Measurements from ENCODE around the gene SPI1. TPM values are rescaled to one million over a fixed set of nuclear protein-coding genes. Genes with fewer than 3 reads are reported as not detected.

SPI1 gene
- polyA plus RNA-seq, 2 of the 4 experiments (the other 2 are of a cell fraction) = 0.14 TPM; not detected in 1

DNA sequence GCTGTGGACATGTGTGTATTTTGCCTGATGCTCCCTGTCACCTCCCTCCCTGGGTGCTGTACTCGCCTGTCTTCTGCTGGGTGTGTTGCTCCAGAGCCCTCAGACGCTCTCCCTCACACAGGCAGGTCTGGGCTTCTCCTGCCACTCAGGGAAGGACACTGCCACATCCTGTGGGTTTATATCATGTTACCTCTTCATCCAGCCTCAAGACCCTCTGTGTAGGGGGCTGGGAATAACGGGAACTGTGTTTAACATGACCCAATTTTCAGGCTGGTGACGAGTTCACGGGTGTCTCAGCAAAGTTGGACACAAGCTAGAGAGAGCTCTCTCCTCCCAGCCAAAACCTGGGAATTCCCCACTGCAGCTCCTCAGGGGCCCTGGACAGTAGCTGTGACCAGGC, 50.4 kb downstream of the SPI1 start:
- no peaks in the 10 kb centered on the region for H3K9me3 ChIP-seq

DNA sequence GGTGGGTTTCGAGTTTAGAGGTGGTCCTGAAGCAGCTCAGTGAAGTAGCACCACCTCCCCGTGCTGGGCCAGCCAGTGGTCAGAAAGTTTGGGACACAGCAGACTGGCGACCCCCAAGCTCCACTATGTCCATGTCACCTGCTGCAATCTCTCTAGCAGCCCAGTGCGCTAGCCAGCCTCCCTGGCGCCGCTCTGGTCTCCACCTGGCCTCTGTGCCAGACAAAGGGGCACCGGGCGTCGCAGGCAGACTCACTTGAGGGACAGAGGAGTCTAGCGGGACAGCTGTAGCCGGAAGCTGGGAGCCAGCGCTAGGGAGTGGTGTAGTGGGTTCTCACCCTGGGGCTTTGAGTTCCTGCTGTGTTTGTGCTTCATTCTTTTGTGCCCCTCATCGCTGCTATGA, 51.3 kb downstream of the SPI1 start:
- Histone ChIP-seq H3K4me2 (no peak overlapping the region), H3K9me3 (no peaks in the 10 kb centered on the region), H3K27ac (no peak overlapping the region), H3K4me3 (no peak overlapping the region), H3K4me1 (no peaks in the 10 kb centered on the region)
- ATAC-seq (no peak), DNase-seq (ENCODE audit: low read depth in 1 of 2, low spot score in 1 of 2) (no peak), FAIRE-seq (no peak)
- CTCF ChIA-PET = interaction anchor here (1.2 kb wide), 2 partner anchors 28 to 85 kb away, joined by 4 to 6 read pairs; no protein-coding TSS in a partner anchor
- POLR2A ChIA-PET = no interaction called here
- TF ChIP-seq JUNB (IDR thresholded peaks at IDR 0.05) (no peak), KDM5A (IDR thresholded peaks at IDR 0.05) (no peak), NFE2L2 (conservative IDR thresholded peaks at IDR 0.05; ENCODE audit: low read length) (no peak), FOSB (CRISPR knock-in tag; IDR thresholded peaks at IDR 0.05) (no peak), KDM1A (IDR thresholded peaks at IDR 0.05; ENCODE audit: low read depth) (no peak), CHD2 (IDR thresholded peaks at IDR 0.05; ENCODE audit: low read length, partially characterized antibody) (no peak), ZC3H11A (IDR thresholded peaks at IDR 0.05) (no peak), HOXA7 (CRISPR knock-in tag; IDR thresholded peaks at IDR 0.05) (no peak), TFCP2L1 (CRISPR knock-in tag; IDR thresholded peaks at IDR 0.05) (no peak), HDAC2 (IDR thresholded peaks at IDR 0.05) (no peak), BHLHE40 (IDR thresholded peaks at IDR 0.05; ENCODE audit: low read depth, low read length) (no peak)
- TF ChIP-seq, protein P1, sequence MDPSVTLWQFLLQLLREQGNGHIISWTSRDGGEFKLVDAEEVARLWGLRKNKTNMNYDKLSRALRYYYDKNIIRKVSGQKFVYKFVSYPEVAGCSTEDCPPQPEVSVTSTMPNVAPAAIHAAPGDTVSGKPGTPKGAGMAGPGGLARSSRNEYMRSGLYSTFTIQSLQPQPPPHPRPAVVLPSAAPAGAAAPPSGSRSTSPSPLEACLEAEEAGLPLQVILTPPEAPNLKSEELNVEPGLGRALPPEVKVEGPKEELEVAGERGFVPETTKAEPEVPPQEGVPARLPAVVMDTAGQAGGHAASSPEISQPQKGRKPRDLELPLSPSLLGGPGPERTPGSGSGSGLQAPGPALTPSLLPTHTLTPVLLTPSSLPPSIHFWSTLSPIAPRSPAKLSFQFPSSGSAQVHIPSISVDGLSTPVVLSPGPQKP (IDR thresholded peaks at IDR 0.05; ENCODE audit: low read depth, low read length) = no peak
- TF ChIP-seq, protein P2, sequence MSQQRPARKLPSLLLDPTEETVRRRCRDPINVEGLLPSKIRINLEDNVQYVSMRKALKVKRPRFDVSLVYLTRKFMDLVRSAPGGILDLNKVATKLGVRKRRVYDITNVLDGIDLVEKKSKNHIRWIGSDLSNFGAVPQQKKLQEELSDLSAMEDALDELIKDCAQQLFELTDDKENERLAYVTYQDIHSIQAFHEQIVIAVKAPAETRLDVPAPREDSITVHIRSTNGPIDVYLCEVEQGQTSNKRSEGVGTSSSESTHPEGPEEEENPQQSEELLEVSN (IDR thresholded peaks at IDR 0.05; ENCODE audit: borderline replicate concordance, low read depth) = no peak
- WGBS (ENCODE audit: missing lambda C conversion rate) = 90% methylated on average over 13 of the region's 13 CpGs

More for the DNA sequence above, 50.4 kb downstream of the SPI1 start:
- POLR2A ChIA-PET = no interaction called here
- ATAC-seq = no peak
- DNase-seq (ENCODE audit: low read depth in 1 of 2, low spot score in 1 of 2) = no peak
- 97% methylated on average over 5 of the region's 5 CpGs for WGBS (ENCODE audit: missing lambda C conversion rate)
- TF ChIP-seq SREBF2 (IDR thresholded peaks at IDR 0.05) = no peak
- TF ChIP-seq KDM5A (IDR thresholded peaks at IDR 0.05) = no peak
- no peak for TF ChIP-seq CBX8 (IDR thresholded peaks at IDR 0.05)
- TF ChIP-seq FOSB (CRISPR knock-in tag; IDR thresholded peaks at IDR 0.05) = no peak
- TF ChIP-seq JUN (IDR thresholded peaks at IDR 0.05) = no peak
- no peak for TF ChIP-seq CEBPB (IDR thresholded peaks at IDR 0.05)
- TF ChIP-seq RAD21 (conservative IDR thresholded peaks at IDR 0.05 in 1 of 2, IDR thresholded peaks at IDR 0.05 in 1 of 2) = no peak
- TF ChIP-seq, protein P3, sequence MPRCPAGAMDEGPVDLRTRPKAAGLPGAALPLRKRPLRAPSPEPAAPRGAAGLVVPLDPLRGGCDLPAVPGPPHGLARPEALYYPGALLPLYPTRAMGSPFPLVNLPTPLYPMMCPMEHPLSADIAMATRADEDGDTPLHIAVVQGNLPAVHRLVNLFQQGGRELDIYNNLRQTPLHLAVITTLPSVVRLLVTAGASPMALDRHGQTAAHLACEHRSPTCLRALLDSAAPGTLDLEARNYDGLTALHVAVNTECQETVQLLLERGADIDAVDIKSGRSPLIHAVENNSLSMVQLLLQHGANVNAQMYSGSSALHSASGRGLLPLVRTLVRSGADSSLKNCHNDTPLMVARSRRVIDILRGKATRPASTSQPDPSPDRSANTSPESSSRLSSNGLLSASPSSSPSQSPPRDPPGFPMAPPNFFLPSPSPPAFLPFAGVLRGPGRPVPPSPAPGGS (IDR thresholded peaks at IDR 0.05) = no peak
- no peak for TF ChIP-seq CBX2 (IDR thresholded peaks at IDR 0.05; ENCODE audit: borderline replicate concordance, low read depth)
- TF ChIP-seq EP300 (IDR thresholded peaks at IDR 0.05) = no peak
- TF ChIP-seq HOXA7 (CRISPR knock-in tag; IDR thresholded peaks at IDR 0.05) = no peak
- TF ChIP-seq, protein P4, sequence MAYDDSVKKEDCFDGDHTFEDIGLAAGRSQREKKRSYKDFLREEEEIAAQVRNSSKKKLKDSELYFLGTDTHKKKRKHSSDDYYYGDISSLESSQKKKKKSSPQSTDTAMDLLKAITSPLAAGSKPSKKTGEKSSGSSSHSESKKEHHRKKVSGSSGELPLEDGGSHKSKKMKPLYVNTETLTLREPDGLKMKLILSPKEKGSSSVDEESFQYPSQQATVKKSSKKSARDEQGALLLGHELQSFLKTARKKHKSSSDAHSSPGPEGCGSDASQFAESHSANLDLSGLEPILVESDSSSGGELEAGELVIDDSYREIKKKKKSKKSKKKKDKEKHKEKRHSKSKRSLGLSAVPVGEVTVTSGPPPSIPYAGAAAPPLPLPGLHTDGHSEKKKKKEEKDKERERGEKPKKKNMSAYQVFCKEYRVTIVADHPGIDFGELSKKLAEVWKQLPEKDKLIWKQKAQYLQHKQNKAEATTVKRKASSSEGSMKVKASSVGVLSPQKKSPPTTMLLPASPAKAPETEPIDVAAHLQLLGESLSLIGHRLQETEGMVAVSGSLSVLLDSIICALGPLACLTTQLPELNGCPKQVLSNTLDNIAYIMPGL (CRISPR knock-in tag; IDR thresholded peaks at IDR 0.05; ENCODE audit: borderline replicate concordance) = no peak
- TF ChIP-seq ZFP36 (IDR thresholded peaks at IDR 0.05; ENCODE audit: borderline replicate concordance, partially characterized antibody) = no peak
- no peak for TF ChIP-seq NFE2L2 (conservative IDR thresholded peaks at IDR 0.05; ENCODE audit: low read length)
- no peak for TF ChIP-seq NR3C1 (IDR thresholded peaks at IDR 0.05)
- no peak for TF ChIP-seq CHD4 (IDR thresholded peaks at IDR 0.05; ENCODE audit: borderline replicate concordance)
- TF ChIP-seq, protein P1 (IDR thresholded peaks at IDR 0.05; ENCODE audit: low read depth, low read length) = no peak
- no peak for TF ChIP-seq ESRRA (IDR thresholded peaks at IDR 0.05; ENCODE audit: borderline replicate concordance, low read length)
- no peak for TF ChIP-seq GATA3 (IDR thresholded peaks at IDR 0.05; ENCODE audit: borderline replicate concordance)
- TF ChIP-seq, protein P5, sequence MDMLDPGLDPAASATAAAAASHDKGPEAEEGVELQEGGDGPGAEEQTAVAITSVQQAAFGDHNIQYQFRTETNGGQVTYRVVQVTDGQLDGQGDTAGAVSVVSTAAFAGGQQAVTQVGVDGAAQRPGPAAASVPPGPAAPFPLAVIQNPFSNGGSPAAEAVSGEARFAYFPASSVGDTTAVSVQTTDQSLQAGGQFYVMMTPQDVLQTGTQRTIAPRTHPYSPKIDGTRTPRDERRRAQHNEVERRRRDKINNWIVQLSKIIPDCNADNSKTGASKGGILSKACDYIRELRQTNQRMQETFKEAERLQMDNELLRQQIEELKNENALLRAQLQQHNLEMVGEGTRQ (IDR thresholded peaks at IDR 0.05) = no peak
- no peak overlapping the region for H3K4me2 ChIP-seq
- H3K4me1 ChIP-seq = no peaks in the 10 kb centered on the region
- FAIRE-seq = no peak
- H3K27ac ChIP-seq = no peak overlapping the region
- CTCF ChIA-PET = interaction anchor here (1.0 kb wide), 1 partner anchor 27 kb away, joined by 5 read pairs; no protein-coding TSS in a partner anchor
- no peak overlapping the region for H3K4me3 ChIP-seq

Data from A549 (cell line).